HCT116 (cell line): ENCODE measurements around the gene TM6SF1. TPM values are rescaled to one million over a fixed set of nuclear protein-coding genes. Genes with fewer than 3 reads are reported as not detected.

ENCODE experiments used
- ATAC-seq: fragments of 200-7000 bp; cut with Tn5 transposase; 2 replicates; pipeline ENCODE4 v1.9.1; 2020; ENCODE audit warnings: mild to moderate bottlenecking, moderate library complexity
- BruUV-seq: library from RNA; stranded (reverse); fragments of 400-500 nt; replicated peaks from 2 replicates; lab custom pipeline; 2021; lab: Mats Ljungman, UMichigan
- CTCF ChIA-PET: fragments of 300-600 bp; sonication (Branson Sonifier 250); formaldehyde crosslinking; loops from one replicate; lab custom pipeline; 2021; ENCODE audit warnings: antibody characterized with exemption; lab: Charles Lee
- POLR2A ChIA-PET: fragments of 300-600, 350-600 bp; sonication (Branson Sonifier 250); formaldehyde crosslinking; loops from one replicate; lab custom pipeline; 2021; ENCODE audit warnings: antibody characterized with exemption; lab: Charles Lee
- RAD21 ChIA-PET, 2 experiments: fragments of 300-600 bp; sonication (Branson Sonifier 250); formaldehyde crosslinking; loops; one replicate each; lab custom pipeline; 2023; ENCODE audit warnings: low total read pairs in 2 of 2; ENCODE audit not compliant: uncharacterized antibody in 2 of 2, unreplicated experiment in 2 of 2, low non-redundant PET in 1 of 2; lab: Charles Lee
- DNase-seq: peaks from one replicate; pipeline ENCODE4 v3.0.0-alpha.2; 2010; ENCODE audit warnings: low read depth, low spot score
- H2AFZ ChIP-seq: fragments of 200-600 bp; shearing (Covaris generic), sonication (generic); 2 replicates; pipeline ENCODE4 v1.6.1; 2017; ENCODE audit warnings: low read depth, mixed run types, mixed read lengths, antibody characterized with exemption, low read length; ENCODE audit not compliant: poor library complexity, severe bottlenecking
- H3K27ac ChIP-seq: 2 replicates; pipeline ENCODE4 v1.5.1; 2012; ENCODE audit warnings: low read depth, low read length
- H3K27me3 ChIP-seq: fragments of 200-600 bp; sonication (generic); 2 replicates; pipeline ENCODE4 v1.6.1; 2016; ENCODE audit warnings: mixed run types, low read length, mixed read lengths; ENCODE audit not compliant: insufficient read depth
- H3K36me3 ChIP-seq, 2 experiments: fragments of 200-500 bp in 1 of 2; fragments of 200-600 bp in 1 of 2; sonication (Bioruptor generic) in 1 of 2; sonication (generic) in 1 of 2; 2 replicates each; pipeline versions ENCODE4 v1.5.1 to v1.6.1; 2014 to 2016; ENCODE audit warnings: low read length in 2 of 2, inconsistent platforms in 1 of 2, mixed read lengths in 1 of 2, mixed run types in 1 of 2; ENCODE audit not compliant: insufficient read depth in 2 of 2, control insufficient read depth in 1 of 2
- H3K4me1 ChIP-seq, 2 experiments: fragments of 200-600 bp in 1 of 2; sonication (generic) in 1 of 2; 2 replicates each; pipeline versions ENCODE4 v1.5.1 to v1.6.1; 2012 to 2017; ENCODE audit warnings: low read length in 2 of 2, inconsistent platforms in 1 of 2, mild to moderate bottlenecking in 1 of 2, mixed read lengths in 1 of 2, mixed run types in 1 of 2, moderate library complexity in 1 of 2; ENCODE audit not compliant: insufficient read depth in 2 of 2, control insufficient read depth in 1 of 2
- H3K4me2 ChIP-seq: fragments of 200-600 bp; sonication (generic); 2 replicates; pipeline ENCODE4 v1.6.1; 2017; ENCODE audit warnings: mixed run types, low read length, mixed read lengths
- H3K4me3 ChIP-seq, 2 experiments: fragments of 200-600 bp in 1 of 2; sonication (generic) in 1 of 2; replicated peaks in 1 of 2; 2 replicates each; pipeline ENCODE4 v1.5.1; 2011 to 2016; ENCODE audit warnings: low read length in 2 of 2, control low read depth in 1 of 2, low read depth in 1 of 2, mild to moderate bottlenecking in 1 of 2, mixed read lengths in 1 of 2, mixed run types in 1 of 2
- H3K79me2 ChIP-seq: fragments of 200-600 bp; sonication (generic); 2 replicates; pipeline ENCODE4 v1.6.1; 2017; ENCODE audit warnings: mild to moderate bottlenecking, mixed run types, low read length, moderate library complexity, mixed read lengths; ENCODE audit not compliant: insufficient read depth
- H3K9ac ChIP-seq: fragments of 200-600 bp; sonication (generic); 2 replicates; pipeline ENCODE4 v1.6.1; 2016; ENCODE audit warnings: low read length, mixed read lengths
- H3K9me2 ChIP-seq: fragments of 200-600 bp; sonication (generic), shearing (Covaris generic); 2 replicates; pipeline ENCODE4 v1.6.1; 2017; ENCODE audit warnings: mixed run types, mild to moderate bottlenecking, moderate library complexity; ENCODE audit not compliant: insufficient read depth
- H3K9me3 ChIP-seq, 2 experiments: fragments of 200-500 bp in 1 of 2; fragments of 200-600 bp in 1 of 2; sonication (Bioruptor generic) in 1 of 2; sonication (generic) in 1 of 2; 2 replicates each; pipeline ENCODE4 v1.6.1; 2014 to 2017; ENCODE audit warnings: low read length in 2 of 2, mixed read lengths in 2 of 2, inconsistent platforms in 1 of 2, low read depth in 1 of 2, mild to moderate bottlenecking in 1 of 2, mixed run types in 1 of 2, moderate library complexity in 1 of 2; ENCODE audit not compliant: control insufficient read depth in 1 of 2, insufficient read depth in 1 of 2
- H4K20me1 ChIP-seq: fragments of 200-600 bp; sonication (generic), shearing (Covaris generic); 2 replicates; pipeline ENCODE4 v1.6.1; 2017; ENCODE audit warnings: mixed run types, mild to moderate bottlenecking, moderate library complexity; ENCODE audit not compliant: insufficient read depth
- ATF3 ChIP-seq: IDR thresholded peaks from 2 replicates; pipeline ENCODE4 v1.6.1; 2012
- CBX3 ChIP-seq: IDR thresholded peaks from 2 replicates; pipeline ENCODE4 v1.6.1; 2012; ENCODE audit warnings: low read depth
- CEBPB ChIP-seq: IDR thresholded peaks from 2 replicates; pipeline ENCODE4 v1.6.1; 2012; ENCODE audit warnings: low read depth
- EGR1 ChIP-seq: IDR thresholded peaks from 2 replicates; pipeline ENCODE4 v1.6.1; 2012; ENCODE audit warnings: low read depth
- ELF1 ChIP-seq: IDR thresholded peaks from 2 replicates; pipeline ENCODE4 v1.6.1; 2012; ENCODE audit warnings: low read depth, borderline replicate concordance
- EZH2 ChIP-seq: fragments of 200-600 bp; sonication (generic); IDR thresholded peaks from 2 replicates; pipeline ENCODE4 v1.6.1; 2017; ENCODE audit warnings: antibody characterized with exemption, mixed run types
- EZH2phosphoT487 ChIP-seq: fragments of 200-600 bp; IDR thresholded peaks from 2 replicates; pipeline ENCODE4 v1.6.1; 2018; ENCODE audit warnings: antibody characterized with exemption, borderline replicate concordance
- FOSL1 ChIP-seq: IDR thresholded peaks from 2 replicates; pipeline ENCODE4 v1.6.1; 2012; ENCODE audit warnings: low read depth
- JUND ChIP-seq: IDR thresholded peaks from 2 replicates; pipeline ENCODE4 v1.6.1; 2012
- POLR2A ChIP-seq: IDR thresholded peaks from 2 replicates; pipeline ENCODE4 v1.7.0; 2011; ENCODE audit warnings: borderline replicate concordance; ENCODE audit not compliant: insufficient read depth, insufficient read length; ENCODE audit errors: extremely low read depth
- POLR2AphosphoS5 ChIP-seq: IDR thresholded peaks from 2 replicates; pipeline ENCODE4 v1.6.1; 2011; ENCODE audit warnings: mild to moderate bottlenecking, low read depth, low read length, moderate library complexity
- RAD21 ChIP-seq: IDR thresholded peaks from 2 replicates; pipeline ENCODE4 v1.6.1; 2012; ENCODE audit warnings: low read depth, mild to moderate bottlenecking
- REST ChIP-seq: IDR thresholded peaks from 2 replicates; pipeline ENCODE4 v1.6.1; 2012; ENCODE audit warnings: low read depth
- SIN3A ChIP-seq: IDR thresholded peaks from 2 replicates; pipeline ENCODE4 v1.6.1; 2012; ENCODE audit warnings: low read depth
- SP1 ChIP-seq: IDR thresholded peaks from 2 replicates; pipeline ENCODE4 v1.6.1; 2012; ENCODE audit warnings: low read depth
- SRF ChIP-seq: IDR thresholded peaks from 2 replicates; pipeline ENCODE4 v1.6.1; 2012; ENCODE audit warnings: low read depth
- TCF7L2 ChIP-seq: IDR thresholded peaks from 2 replicates; pipeline ENCODE4 v1.7.0; 2011; ENCODE audit warnings: borderline replicate concordance, inconsistent platforms; ENCODE audit not compliant: insufficient read depth, insufficient read length; ENCODE audit errors: extremely low read depth
- YY1 ChIP-seq: IDR thresholded peaks from 2 replicates; pipeline ENCODE4 v1.6.1; 2011; ENCODE audit warnings: low read length, low read depth, moderate library complexity, mild to moderate bottlenecking; ENCODE audit not compliant: insufficient replicate concordance; ENCODE audit errors: extremely low read depth
- ZFX ChIP-seq: fragments of 450-650 bp; IDR thresholded peaks from 2 replicates; pipeline ENCODE4 v1.6.1; 2017
- ZNF274 ChIP-seq: fragments of 200-500 bp; sonication (Bioruptor generic); IDR thresholded peaks from 2 replicates; pipeline ENCODE4 v1.6.1; 2014; ENCODE audit warnings: mild to moderate bottlenecking, low read depth, low read length, inconsistent platforms
- intact Hi-C: fragments of 100-400 bp; cut with micrococcal nuclease; formaldehyde crosslinking; loops from 2 replicates; pipeline ENCODE4 v1.10.0; 2022
- total RNA-seq: library from RNA; stranded (reverse); gene quantifications from one replicate; pipeline ENCODE4 v1.2.1, GENCODE V29; 2021; ENCODE audit not compliant: unreplicated experiment

Gene TM6SF1
- total RNA-seq, 1 experiment from 2014 or later, result not detected

- Histone ChIP-seq H3K27me3 (no peaks in the 10 kb centered on the region; the same call in 1 of the 2 replicates), H3K4me3 (no peak overlapping the region), H2AFZ (no peak overlapping the region), H3K9me3 (no peaks in the 10 kb centered on the region), H3K9me2 (no peaks in the 10 kb centered on the region), H3K79me2 (no peaks in the 10 kb centered on the region), H3K9ac (no peak overlapping the region), H3K27ac (no peak overlapping the region), H3K4me2 (no peak overlapping the region), H4K20me1 (no peaks in the 10 kb centered on the region), H3K36me3 (no peaks in the 10 kb centered on the region), H3K4me1 (no peaks in the 10 kb centered on the region)
- DNase-seq (no peak), ATAC-seq (no peak)
- TF ChIP-seq CEBPB (no peak), JUND (no peak), SRF (no peak), ZFX (no peak), ZNF274 (no peak), SP1 (no peak), FOSL1 (no peak), TCF7L2 (no peak), CBX3 (no peak), ATF3 (no peak), EZH2phosphoT487 (no peak), ELF1 (no peak)
- intact Hi-C loops, result no loop called here
- ChIA-PET POLR2A (no interaction called here), RAD21 (no interaction called here), CTCF (no interaction called here)
- BruUV-seq, result no TSS peak
These were observed 6.6 kb downstream of the TM6SF1 start for GRCh38 chr15:83113881-83114674.

GRCh38 chr15:83114856-83115255 lies 7.4 kb downstream of the TM6SF1 start:
- ATAC-seq (no peak), DNase-seq (no peak)
- no peaks in the 10 kb centered on the region for H3K4me1 ChIP-seq
- intact Hi-C loops, result no loop called here
- H3K9me2 ChIP-seq, result no peaks in the 10 kb centered on the region
- no TSS peak for BruUV-seq
- CTCF ChIA-PET, result no interaction called here
- no peaks in the 10 kb centered on the region for H3K79me2 ChIP-seq
- H3K9ac ChIP-seq, result no peak overlapping the region
- no peaks in the 10 kb centered on the region for H3K36me3 ChIP-seq
- H3K27ac ChIP-seq, result no peak overlapping the region
- no peaks in the 10 kb centered on the region for H3K9me3 ChIP-seq
- no peak overlapping the region for H2AFZ ChIP-seq
- no peak overlapping the region for H3K4me3 ChIP-seq
- H3K27me3 ChIP-seq, result no peaks in the 10 kb centered on the region; the same call in 1 of the 2 replicates
- no peak overlapping the region for H3K4me2 ChIP-seq
- POLR2A ChIA-PET, result no interaction called here
- RAD21 ChIA-PET, result no interaction called here
- H4K20me1 ChIP-seq, result no peaks in the 10 kb centered on the region
- TF ChIP-seq ZFX (no peak), REST (no peak), POLR2AphosphoS5 (no peak), SIN3A (no peak), EGR1 (no peak), CEBPB (no peak), EZH2 (no peak), JUND (no peak), YY1 (no peak), POLR2A (no peak), ELF1 (no peak), RAD21 (no peak), EZH2phosphoT487 (no peak)
